Prostate gland (tissue), 2 donors: ENCODE results near the gene SMAD9. TPM values are rescaled to one million over a fixed set of nuclear protein-coding genes. Genes with fewer than 3 reads are reported as not detected.
A peak's percentile ranks its signal among the peaks of the same experiment; 100 is the strongest.

Experiments
- DNase-seq: peaks from one replicate; pipeline ENCODE4 v3.0.0-alpha.2; 2019; ENCODE audit warnings: low spot score
- H3K27ac ChIP-seq, 2 donors: fragments of 200-600 bp; sonication (generic); 2 replicates each; pipeline ENCODE4 v1.5.1; 2017 to 2019
- H3K27me3 ChIP-seq: fragments of 200-600 bp; sonication (generic); replicated peaks from 2 replicates; pipeline ENCODE4 v1.5.1; 2019; ENCODE audit not compliant: insufficient read depth
- H3K36me3 ChIP-seq, 2 donors: fragments of 200-600 bp; sonication (generic); 1 replicate in 1 of 2; 2 replicates in 1 of 2; pipeline versions ENCODE4 v1.5.1 to v1.8.1; 2017 to 2019
- H3K4me1 ChIP-seq: fragments of 200-600 bp; sonication (generic); replicated peaks from 2 replicates; pipeline ENCODE4 v1.5.1; 2019
- H3K4me3 ChIP-seq, 2 donors: fragments of 200-600 bp; sonication (generic); 2 replicates each; pipeline ENCODE4 v1.5.1; 2017 to 2019
- H3K9me3 ChIP-seq: fragments of 200-600 bp; sonication (generic); 2 replicates; pipeline ENCODE4 v1.5.1; 2017
- CTCF ChIP-seq, 4 experiments: fragments of 200-600 bp in 2 of 4; fragments of 450-650 bp in 2 of 4; sonication (generic) in 2 of 4; IDR thresholded peaks; 1 replicate in 3 of 4; 2 replicates in 1 of 4; pipeline ENCODE4 v1.5.1; 2016 to 2019; ENCODE audit warnings: antibody characterized with exemption in 4 of 4, mild to moderate bottlenecking in 2 of 4, moderate library complexity in 2 of 4
- POLR2A ChIP-seq: fragments of 450-650 bp; IDR thresholded peaks from one replicate; pipeline ENCODE4 v1.6.1; 2016; ENCODE audit warnings: antibody characterized with exemption, mild to moderate bottlenecking
- POLR2AphosphoS5 ChIP-seq: sonication (generic); formaldehyde crosslinking; IDR thresholded peaks from one replicate; pipeline ENCODE4 v1.6.1; 2017; ENCODE audit warnings: antibody characterized with exemption
- WGBS: methylation state at CpG from one replicate; pipeline ENCODE4 v1.1.5; 2018; 5-methylcytosine and 5-hydroxymethylcytosine counted together
- intact Hi-C: fragments of 100-400 bp; cut with DNase I; formaldehyde crosslinking; loops from one replicate; pipeline ENCODE4 v1.14.2; 2022
- total RNA-seq, 2 donors: library from RNA; depleted of rRNA; stranded (reverse); fragments of >200 nt; gene quantifications; one replicate each; pipeline ENCODE4 v1.1.0, GENCODE V29; 2016

Gene SMAD9
- total RNA-seq, 2 donors from 2014 or later, result 25.1 to 30.7 TPM

DNA sequence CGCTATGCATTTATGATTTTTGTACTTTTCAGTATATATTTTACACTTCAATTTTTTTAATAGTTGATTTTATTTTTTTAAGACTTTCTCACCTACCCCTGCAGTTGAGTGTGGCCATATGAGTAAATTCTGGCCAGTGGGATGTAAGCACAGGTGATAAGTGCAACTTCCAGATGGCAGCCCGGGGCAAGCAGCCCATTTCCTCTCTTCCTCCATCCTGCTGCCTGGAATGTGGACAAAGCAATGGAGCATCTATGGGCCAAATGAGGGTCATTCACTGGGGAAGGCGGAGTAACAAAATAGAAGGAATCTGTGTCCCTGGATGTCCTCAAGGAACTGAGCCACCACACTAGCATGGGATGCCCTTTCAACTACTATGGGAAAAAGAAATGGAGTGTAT lies 88.7 kb downstream of the SMAD9 start:
- 91% methylated on average over 3 of the region's 3 CpGs for WGBS
- no peaks in the 10 kb centered on the region for H3K9me3 ChIP-seq
- H3K36me3 ChIP-seq, result no peaks in the 10 kb centered on the region
- H3K27me3 ChIP-seq, result no peaks in the 10 kb centered on the region
- intact Hi-C loops, result no loop called here
- no peak for DNase-seq
- no peak overlapping the region for H3K4me3 ChIP-seq
- no peak for TF ChIP-seq POLR2AphosphoS5
- TF ChIP-seq CTCF (IDR thresholded peaks at IDR 0.05), result no peak
- no peak for TF ChIP-seq POLR2A
- no peaks in the 10 kb centered on the region for H3K4me1 ChIP-seq
- no peak overlapping the region for H3K27ac ChIP-seq

DNA sequence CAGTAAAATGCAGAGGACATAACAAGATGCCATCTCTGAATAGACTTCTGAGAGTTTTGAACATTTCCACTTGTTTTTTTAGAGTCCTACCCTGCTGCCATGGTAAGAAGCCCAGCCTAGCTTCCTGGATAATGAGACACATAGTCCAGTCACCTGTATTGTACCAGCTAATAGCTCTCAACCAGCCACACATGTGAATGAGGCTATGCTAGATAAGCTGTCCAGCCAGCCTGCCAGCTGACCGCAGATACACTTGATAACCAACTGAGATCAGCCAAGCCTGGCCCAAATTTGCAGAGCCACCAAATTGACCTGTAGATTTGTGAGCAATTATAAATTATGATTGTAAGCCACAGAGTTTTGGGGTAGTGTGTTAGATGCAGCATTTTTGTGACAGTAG lies 90.3 kb downstream of the SMAD9 start:
- no peaks in the 10 kb centered on the region for H3K36me3 ChIP-seq
- TF ChIP-seq CTCF (IDR thresholded peaks at IDR 0.05) (no peak), POLR2AphosphoS5 (no peak), POLR2A (no peak)
- no peaks in the 10 kb centered on the region for H3K9me3 ChIP-seq
- WGBS, result 94% methylated on average over 1 of the region's 1 CpG
- H3K27ac ChIP-seq, result no peak overlapping the region
- DNase-seq, result no peak
- H3K4me1 ChIP-seq, result no peaks in the 10 kb centered on the region
- no peak overlapping the region for H3K4me3 ChIP-seq
- intact Hi-C loops, result no loop called here
- H3K27me3 ChIP-seq, result no peaks in the 10 kb centered on the region

GRCh38 chr13:36822785-36823184 lies 97.3 kb downstream of the SMAD9 start:
- no peaks in the 10 kb centered on the region for H3K4me1 ChIP-seq
- H3K36me3 ChIP-seq, result no peaks in the 10 kb centered on the region
- intact Hi-C loops, result no loop called here
- DNase-seq, result no peak
- H3K27me3 ChIP-seq, result no peaks in the 10 kb centered on the region
- no peak for TF ChIP-seq POLR2AphosphoS5
- no peak for TF ChIP-seq POLR2A
- no peak for TF ChIP-seq CTCF (IDR thresholded peaks at IDR 0.05)
- H3K27ac ChIP-seq, result no peak overlapping the region
- no peaks in the 10 kb centered on the region for H3K9me3 ChIP-seq
- WGBS, result 75% methylated on average over 3 of the region's 3 CpGs
- H3K4me3 ChIP-seq, result no peak overlapping the region

DNA sequence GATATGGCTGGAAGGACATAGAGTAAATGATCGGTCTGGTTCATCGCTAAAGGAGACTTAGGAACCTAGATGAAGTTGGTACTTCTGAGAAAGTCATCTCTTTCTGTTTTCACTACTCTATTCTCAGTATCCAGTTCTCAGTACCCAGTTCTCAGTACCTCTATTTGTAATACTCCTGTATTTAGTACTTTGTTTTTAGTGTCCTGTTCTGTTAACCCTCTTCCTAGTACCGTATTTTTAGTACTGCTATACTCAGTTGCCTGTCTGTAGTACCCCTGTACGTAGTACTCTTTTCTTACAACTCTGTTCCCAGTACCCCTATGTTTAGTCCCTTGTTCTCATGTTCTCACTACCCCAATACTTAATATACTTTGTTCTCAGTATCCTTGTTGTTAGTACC lies 99.8 kb downstream of the SMAD9 start:
- intact Hi-C loops, result no loop called here
- Histone ChIP-seq H3K27me3 (no peaks in the 10 kb centered on the region), H3K4me3 (peak overlapping the region; percentile 75 to 83), H3K9me3 (no peaks in the 10 kb centered on the region), H3K4me1 (no peaks in the 10 kb centered on the region), H3K27ac (no peak overlapping the region), H3K36me3 (no peaks in the 10 kb centered on the region)
- DNase-seq, result no peak
- TF ChIP-seq POLR2A, result no peak
- TF ChIP-seq CTCF (IDR thresholded peaks at IDR 0.05), result no peak
- 66% methylated on average over 4 of the region's 4 CpGs for WGBS

DNA sequence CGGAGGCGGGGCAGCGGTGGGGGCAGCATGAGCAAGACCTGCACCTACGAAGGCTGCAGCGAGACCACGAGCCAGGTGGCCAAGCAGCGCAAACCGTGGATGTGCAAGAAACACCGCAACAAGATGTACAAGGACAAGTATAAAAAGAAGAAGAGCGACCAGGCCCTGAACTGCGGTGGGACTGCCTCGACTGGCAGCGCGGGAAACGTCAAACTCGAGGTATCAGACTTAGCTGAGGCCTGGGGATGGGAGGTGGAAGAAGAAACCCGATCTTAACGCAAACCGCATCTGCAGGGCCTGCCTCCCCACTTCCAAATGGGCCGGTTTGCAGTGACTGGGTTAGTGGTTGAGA lies 100.3 kb downstream of the SMAD9 start:
- 0% methylated on average over 20 of the region's 20 CpGs for WGBS
- intact Hi-C loops, result no loop called here
- H3K27ac ChIP-seq, result peak overlapping the region; percentile 35 to 63

More for the DNA sequence above, 100.3 kb downstream of the SMAD9 start:
- H3K4me3 ChIP-seq, result peak overlapping the region; percentile 75 to 83
- H3K9me3 ChIP-seq, result no peaks in the 10 kb centered on the region
- DNase-seq, result peak; percentile 15
- no peaks in the 10 kb centered on the region for H3K36me3 ChIP-seq
- no peaks in the 10 kb centered on the region for H3K27me3 ChIP-seq
- TF ChIP-seq POLR2A (no peak), POLR2AphosphoS5 (no peak), CTCF (IDR thresholded peaks at IDR 0.05) (no peak)
- H3K4me1 ChIP-seq, result no peaks in the 10 kb centered on the region
